ENCODE measurements around the gene KCNJ6. TPM values are rescaled to one million over a fixed set of nuclear protein-coding genes. Genes with fewer than 3 reads are reported as not detected.

The KCNJ6 gene
- total and polyA plus RNA-seq, 7 donors = under 0.01 to 0.01 TPM; not detected in 5

- Histone ChIP-seq H3K27ac (no peak overlapping the region), H3K36me3 (ENCODE audit: insufficient read depth in 1 of 2, low read depth in 1 of 2) (no peaks in the 10 kb centered on the region), H3K4me1 (no peaks in the 10 kb centered on the region), H3K9me3 (no peaks in the 10 kb centered on the region), H3K4me3 (no peak overlapping the region), H3K27me3 (ENCODE audit: insufficient read depth in 3 of 3, low read length in 2 of 3) (peaks cover 0 to 9% (median 2%) of the 10 kb centered on the region in 3 donors)
- no peak for ATAC-seq
- TF ChIP-seq CTCF (IDR thresholded peaks at IDR 0.05) = no peak
- 87 to 94% (median 89%) methylated on average over 6 of the region's 6 CpGs for WGBS, 3 donors
- intact Hi-C loops (cut with DNase I) = no loop called here
- DNase-seq = no peak
Measured at GRCh38 chr21:37888659-37889058, 27.6 kb downstream of the KCNJ6 start.

DNA sequence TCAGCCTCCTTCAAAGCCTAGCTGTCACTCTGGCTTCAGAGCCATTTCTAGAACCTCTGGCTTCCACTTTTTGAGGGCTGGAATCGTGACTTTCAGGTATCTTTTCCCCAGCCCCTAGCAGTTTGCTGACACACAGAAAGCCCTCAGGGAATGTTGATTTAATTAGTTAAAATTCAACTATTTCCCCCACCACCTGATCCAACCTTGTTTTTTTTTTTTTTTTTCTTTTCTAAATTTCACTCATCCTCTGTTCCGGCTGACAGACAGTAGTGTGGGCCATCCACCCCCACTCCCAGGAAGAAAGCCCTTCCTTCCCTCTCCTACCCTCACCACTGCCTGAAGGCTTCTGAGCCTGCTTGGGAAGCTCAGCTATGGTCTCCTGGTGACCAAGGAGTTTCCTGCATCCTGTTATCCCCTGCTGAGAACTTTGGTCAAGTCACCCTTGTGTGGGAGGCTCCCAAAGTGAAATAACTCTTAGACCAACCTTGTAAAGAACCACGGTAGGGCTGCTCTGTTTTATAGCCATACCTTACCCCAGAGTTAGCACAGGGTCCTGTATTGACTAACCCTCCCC lies 29.4 kb downstream of the KCNJ6 start:
- 62 to 79% (median 63%) methylated on average over 3 of the region's 3 CpGs for WGBS, 3 donors
- intact Hi-C loops (cut with DNase I) = no loop called here
- ATAC-seq = no peak

GRCh38 chr21:37886120-37886519 lies 30.1 kb downstream of the KCNJ6 start:
- TF ChIP-seq CTCF (IDR thresholded peaks at IDR 0.05) = no peak
- Histone ChIP-seq H3K27me3 (ENCODE audit: insufficient read depth in 3 of 3, low read length in 2 of 3) (peaks cover 0 to 14% (median 0%) of the 10 kb centered on the region in 3 donors), H3K27ac (no peak overlapping the region), H3K36me3 (ENCODE audit: insufficient read depth in 1 of 2, low read depth in 1 of 2) (no peaks in the 10 kb centered on the region), H3K4me1 (no peaks in the 10 kb centered on the region), H3K4me3 (no peak overlapping the region), H3K9me3 (no peaks in the 10 kb centered on the region)
- intact Hi-C loops (cut with DNase I) = no loop called here
- 63 to 80% (median 73%) methylated on average over 1 of the region's 1 CpG for WGBS, 3 donors
- ATAC-seq (no peak), DNase-seq (no peak)

More for the DNA sequence above, 29.4 kb downstream of the KCNJ6 start:
- Histone ChIP-seq H3K36me3 (ENCODE audit: insufficient read depth in 1 of 2, low read depth in 1 of 2) (no peaks in the 10 kb centered on the region), H3K27me3 (ENCODE audit: insufficient read depth in 3 of 3, low read length in 2 of 3) (peaks cover 0 to 9% (median 0%) of the 10 kb centered on the region in 3 donors), H3K4me1 (no peaks in the 10 kb centered on the region), H3K27ac (no peak overlapping the region), H3K4me3 (no peak overlapping the region), H3K9me3 (no peaks in the 10 kb centered on the region)
- DNase-seq = no peak
- TF ChIP-seq CTCF (IDR thresholded peaks at IDR 0.05) = no peak

DNA sequence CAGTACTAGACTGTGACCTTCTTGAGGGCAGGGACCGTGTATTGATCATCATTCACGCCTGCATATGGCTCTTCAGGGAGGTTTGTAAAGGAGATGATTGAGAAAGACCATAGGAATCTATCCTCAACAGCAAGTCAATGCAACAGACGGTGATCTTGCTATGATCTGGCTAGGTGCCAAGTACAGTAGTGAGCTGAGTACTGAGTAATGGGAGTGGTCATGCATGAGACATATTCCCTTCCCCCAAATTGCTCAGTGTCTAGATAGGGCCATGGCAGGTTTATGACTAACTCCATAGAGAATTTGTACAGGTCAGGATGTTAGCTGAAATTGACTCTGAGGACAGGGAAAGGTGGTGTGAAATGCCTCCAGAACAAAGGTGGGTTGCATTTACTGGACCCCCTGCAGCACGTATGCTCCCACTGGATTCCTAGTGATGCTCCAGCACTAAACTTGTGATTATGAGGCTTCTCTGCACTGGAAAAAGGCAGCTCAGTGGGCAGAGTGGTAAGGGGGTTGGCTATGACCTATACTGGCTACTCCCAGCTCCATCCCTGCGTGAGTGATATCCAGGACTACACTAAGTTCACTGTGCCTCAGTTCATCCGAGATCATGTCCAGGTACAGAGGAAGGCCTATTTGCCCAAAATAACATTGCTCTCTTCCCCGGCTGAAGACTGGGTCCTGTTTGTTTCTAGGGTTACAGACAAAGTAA lies 37.2 kb downstream of the KCNJ6 start:
- peaks cover 0 to 5% (median 0%) of the 10 kb centered on the region in 3 donors for H3K27me3 ChIP-seq (ENCODE audit: insufficient read depth in 3 of 3, low read length in 2 of 3)
- no peaks in the 10 kb centered on the region for H3K4me1 ChIP-seq
- H3K9me3 ChIP-seq = no peaks in the 10 kb centered on the region
- H3K36me3 ChIP-seq (ENCODE audit: insufficient read depth in 1 of 2, low read depth in 1 of 2) = no peaks in the 10 kb centered on the region
- DNase-seq (no peak), ATAC-seq (no peak)
- H3K27ac ChIP-seq = no peak overlapping the region
- TF ChIP-seq CTCF (IDR thresholded peaks at IDR 0.05) = no peak
- intact Hi-C loops (cut with DNase I) = no loop called here
- no peak overlapping the region for H3K4me3 ChIP-seq
- 61 to 70% (median 67%) methylated on average over 7 of the region's 7 CpGs for WGBS, 3 donors
